ENCODE data around the gene VAV3. TPM values are rescaled to one million over a fixed set of nuclear protein-coding genes. Genes with fewer than 3 reads are reported as not detected.

The VAV3 gene
- total and polyA plus RNA-seq, 10 of the 15 experiments (the other 5 are each of a cell fraction or from before 2014, with no cell fraction given), result 0.84 to 5.5 (median 3.4) TPM

DNA sequence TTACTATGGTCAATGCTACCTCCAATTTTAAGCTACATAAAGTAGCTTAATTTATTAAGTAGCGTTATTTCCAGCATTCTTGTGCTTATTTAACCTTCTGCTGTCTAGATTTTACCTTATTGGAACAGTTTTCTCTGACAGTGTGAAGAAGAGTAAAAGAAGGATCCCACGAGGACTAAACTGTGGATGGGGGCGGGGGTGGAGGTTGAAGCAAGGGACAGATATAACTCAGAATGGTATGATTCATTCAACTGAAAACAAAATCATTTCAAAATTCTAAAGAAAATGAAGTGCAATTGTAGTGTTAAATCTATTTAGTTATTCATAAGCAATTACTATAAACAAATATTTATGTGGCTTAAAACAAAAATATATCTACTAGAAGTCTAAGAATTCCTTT lies 11.5 kb upstream of the VAV3 start:
- SMC1A ChIA-PET (ENCODE audit: uncharacterized antibody, unreplicated experiment), result no interaction called here
- TF ChIP-seq, protein P1, sequence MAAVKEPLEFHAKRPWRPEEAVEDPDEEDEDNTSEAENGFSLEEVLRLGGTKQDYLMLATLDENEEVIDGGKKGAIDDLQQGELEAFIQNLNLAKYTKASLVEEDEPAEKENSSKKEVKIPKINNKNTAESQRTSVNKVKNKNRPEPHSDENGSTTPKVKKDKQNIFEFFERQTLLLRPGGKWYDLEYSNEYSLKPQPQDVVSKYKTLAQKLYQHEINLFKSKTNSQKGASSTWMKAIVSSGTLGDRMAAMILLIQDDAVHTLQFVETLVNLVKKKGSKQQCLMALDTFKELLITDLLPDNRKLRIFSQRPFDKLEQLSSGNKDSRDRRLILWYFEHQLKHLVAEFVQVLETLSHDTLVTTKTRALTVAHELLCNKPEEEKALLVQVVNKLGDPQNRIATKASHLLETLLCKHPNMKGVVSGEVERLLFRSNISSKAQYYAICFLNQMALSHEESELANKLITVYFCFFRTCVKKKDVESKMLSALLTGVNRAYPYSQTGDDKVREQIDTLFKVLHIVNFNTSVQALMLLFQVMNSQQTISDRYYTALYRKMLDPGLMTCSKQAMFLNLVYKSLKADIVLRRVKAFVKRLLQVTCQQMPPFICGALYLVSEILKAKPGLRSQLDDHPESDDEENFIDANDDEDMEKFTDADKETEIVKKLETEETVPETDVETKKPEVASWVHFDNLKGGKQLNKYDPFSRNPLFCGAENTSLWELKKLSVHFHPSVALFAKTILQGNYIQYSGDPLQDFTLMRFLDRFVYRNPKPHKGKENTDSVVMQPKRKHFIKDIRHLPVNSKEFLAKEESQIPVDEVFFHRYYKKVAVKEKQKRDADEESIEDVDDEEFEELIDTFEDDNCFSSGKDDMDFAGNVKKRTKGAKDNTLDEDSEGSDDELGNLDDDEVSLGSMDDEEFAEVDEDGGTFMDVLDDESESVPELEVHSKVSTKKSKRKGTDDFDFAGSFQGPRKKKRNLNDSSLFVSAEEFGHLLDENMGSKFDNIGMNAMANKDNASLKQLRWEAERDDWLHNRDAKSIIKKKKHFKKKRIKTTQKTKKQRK (IDR thresholded peaks at IDR 0.05; ENCODE audit: low read depth, low read length), result no peak
- no peak for TF ChIP-seq PAX8 (IDR thresholded peaks at IDR 0.05)
- Histone ChIP-seq H2AFZ (ENCODE audit: control insufficient read depth, low read depth, low read length) (no peak overlapping the region), H3K27me3 (replicated peaks in 1 of 2; ENCODE audit: control insufficient read depth in 2 of 2, insufficient read depth in 2 of 2, low read length in 1 of 2) (no peaks in the 10 kb centered on the region; a peak in 1 of 4 replicates), H3K36me3 (ENCODE audit: control insufficient read depth in 2 of 2, insufficient read depth in 2 of 2, low read length in 1 of 2) (no peaks in the 10 kb centered on the region), H3K4me1 (ENCODE audit: control insufficient read depth, insufficient read depth, low read length) (no peaks in the 10 kb centered on the region), H3K4me3 (no peak overlapping the region), H3K4me2 (ENCODE audit: control insufficient read depth, insufficient read depth) (no peak overlapping the region), H3K9ac (ENCODE audit: control insufficient read depth, insufficient read depth, low read length) (no peak overlapping the region), H3K79me2 (ENCODE audit: control insufficient read depth, insufficient read depth, low read length) (no peaks in the 10 kb centered on the region), H4K20me1 (ENCODE audit: control insufficient read depth, insufficient read depth) (no peaks in the 10 kb centered on the region), H3K9me3 (replicated peaks; ENCODE audit: control insufficient read depth, insufficient read depth, low read length) (no peaks in the 10 kb centered on the region; the same call in 2 of the 3 replicates), H3K27ac (ENCODE audit: control insufficient read depth, insufficient read depth) (no peak overlapping the region)
- FAIRE-seq (no peak), ATAC-seq (no peak), DNase-seq (ENCODE audit: low read depth, low spot score) (no peak)
- CTCF ChIA-PET, result interaction anchor here (1.1 kb wide), 1 partner anchor 194 kb away, joined by 3 read pairs; no protein-coding TSS in a partner anchor
- in situ Hi-C loops (cut with MboI), result no loop called here
- RAD21 ChIA-PET (ENCODE audit: unreplicated experiment), result no interaction called here
- 0% methylated on average over 3 of the region's 3 CpGs for WGBS (ENCODE audit: insufficient coverage, insufficient replicate concordance, low lambda C conversion rate, missing lambda C conversion rate)
- POLR2A ChIA-PET, result interaction anchor here (0.6 kb wide), 1 partner anchor 9 kb away, joined by 3 read pairs; no protein-coding TSS in a partner anchor
- no TSS peak for BruUV-seq (replicated peaks)
- intact Hi-C loops (cut with micrococcal nuclease; ENCODE audit: unreplicated experiment), result no loop called here

DNA sequence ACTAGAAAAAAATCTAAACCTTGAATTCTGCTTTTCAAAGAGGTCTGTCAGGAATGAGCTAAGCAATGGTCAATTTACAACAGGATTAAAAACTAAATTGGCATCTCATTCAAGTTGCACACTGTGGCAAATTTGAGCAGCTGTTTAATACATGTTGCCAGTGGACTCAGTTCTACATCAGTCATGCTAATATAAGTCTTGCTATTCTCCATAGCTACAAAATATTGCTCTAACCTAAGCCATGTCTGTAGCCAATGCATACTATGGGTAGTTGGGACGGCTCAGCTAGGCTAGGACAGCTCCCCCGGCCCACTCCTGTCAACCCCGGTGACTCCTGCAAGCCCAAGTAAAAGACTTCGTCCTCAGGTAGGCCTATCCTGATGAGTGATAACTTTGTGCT lies 10.9 kb upstream of the VAV3 start:
- Histone ChIP-seq H3K36me3 (ENCODE audit: control insufficient read depth in 2 of 2, insufficient read depth in 2 of 2, low read length in 1 of 2) (no peaks in the 10 kb centered on the region), H3K4me3 (no peak overlapping the region), H3K9ac (ENCODE audit: control insufficient read depth, insufficient read depth, low read length) (no peak overlapping the region), H3K4me2 (ENCODE audit: control insufficient read depth, insufficient read depth) (no peak overlapping the region), H3K9me3 (replicated peaks; ENCODE audit: control insufficient read depth, insufficient read depth, low read length) (no peaks in the 10 kb centered on the region; the same call in 2 of the 3 replicates), H3K27ac (ENCODE audit: control insufficient read depth, insufficient read depth) (no peak overlapping the region), H4K20me1 (ENCODE audit: control insufficient read depth, insufficient read depth) (no peaks in the 10 kb centered on the region), H3K27me3 (replicated peaks in 1 of 2; ENCODE audit: control insufficient read depth in 2 of 2, insufficient read depth in 2 of 2, low read length in 1 of 2) (no peaks in the 10 kb centered on the region; a peak in 1 of 4 replicates), H3K79me2 (ENCODE audit: control insufficient read depth, insufficient read depth, low read length) (no peaks in the 10 kb centered on the region), H2AFZ (ENCODE audit: control insufficient read depth, low read depth, low read length) (no peak overlapping the region), H3K4me1 (ENCODE audit: control insufficient read depth, insufficient read depth, low read length) (no peaks in the 10 kb centered on the region)
- ChIA-PET POLR2A (interaction anchor here (0.6 kb wide), 1 partner anchor 9 kb away, joined by 3 read pairs; no protein-coding TSS in a partner anchor), SMC1A (ENCODE audit: uncharacterized antibody, unreplicated experiment) (no interaction called here), RAD21 (ENCODE audit: unreplicated experiment) (no interaction called here), CTCF (interaction anchor here (1.1 kb wide), 1 partner anchor 193 kb away, joined by 3 read pairs; no protein-coding TSS in a partner anchor)
- in situ Hi-C loops (cut with MboI), result no loop called here
- FAIRE-seq, result no peak
- TF ChIP-seq ASH2L (IDR thresholded peaks at IDR 0.05; ENCODE audit: borderline replicate concordance, low read depth) (no peak), YY1 (IDR thresholded peaks at IDR 0.05; ENCODE audit: low read depth, low read length) (no peak), MYC (IDR thresholded peaks at IDR 0.05; ENCODE audit: insufficient read depth, insufficient read length, insufficient replicate concordance, low read length, severe bottlenecking) (no peak)
- WGBS (ENCODE audit: insufficient coverage, insufficient replicate concordance, low lambda C conversion rate, missing lambda C conversion rate), result 57% methylated on average over 4 of the region's 4 CpGs
- DNase-seq (ENCODE audit: low read depth, low spot score), result no peak
- ATAC-seq, result no peak
- no TSS peak for BruUV-seq (replicated peaks)
- intact Hi-C loops (cut with micrococcal nuclease; ENCODE audit: unreplicated experiment), result no loop called here

Data from GM12878 (cell line).